H1 (cell line): ENCODE measurements around the gene PLD2. TPM values are rescaled to one million over a fixed set of nuclear protein-coding genes. Genes with fewer than 3 reads are reported as not detected.
A peak's percentile ranks its signal among the peaks of the same experiment; 100 is the strongest.

ENCODE experiments used
- CTCF ChIA-PET: fragments of 300-600 bp; sonication (Branson Sonifier 250); formaldehyde crosslinking; loops from one replicate; lab custom pipeline; 2021; ENCODE audit not compliant: partially characterized antibody; lab: Charles Lee
- POLR2A ChIA-PET: fragments of 300-600 bp; sonication (Branson Sonifier 250); formaldehyde crosslinking; loops from one replicate; lab custom pipeline; 2021; ENCODE audit warnings: inconsistent platforms; ENCODE audit not compliant: partially characterized antibody; lab: Charles Lee
- DNase-seq, 2 experiments: peaks; one replicate each; pipeline versions ENCODE4 v3.0.0 to v3.0.0-alpha.2; 2010 to 2022; ENCODE audit warnings: low spot score in 2 of 2, low read depth in 1 of 2, mixed read lengths in 1 of 2
- FAIRE-seq: peaks from 2 replicates; lab custom pipeline; 2011; peaks lifted over from hg19 to GRCh38; lab: Jason Lieb, UNC
- H2AFZ ChIP-seq: 2 replicates; pipeline ENCODE4 v1.8.1; 2012; ENCODE audit warnings: low read length, inconsistent platforms
- H2AK5ac ChIP-seq: 2 replicates; pipeline ENCODE4 v1.6.1; 2013; ENCODE audit warnings: low read depth, low read length
- H2BK120ac ChIP-seq: replicated peaks from 2 replicates; pipeline ENCODE3; 2013; ENCODE audit warnings: low read depth, low read length, inconsistent platforms
- H2BK12ac ChIP-seq: 2 replicates; pipeline ENCODE4 v1.6.1; 2013; ENCODE audit warnings: low read depth, low read length
- H2BK15ac ChIP-seq: 2 replicates; pipeline ENCODE4 v1.6.1; 2013; ENCODE audit warnings: low read length
- H2BK20ac ChIP-seq: 2 replicates; pipeline ENCODE4 v1.6.1; 2013; ENCODE audit warnings: low read length
- H2BK5ac ChIP-seq: 2 replicates; pipeline ENCODE4 v1.6.1; 2013; ENCODE audit warnings: low read depth, low read length
- H3K14ac ChIP-seq: 2 replicates; pipeline ENCODE4 v1.6.1; 2013; ENCODE audit warnings: inconsistent platforms; ENCODE audit not compliant: insufficient read length
- H3K18ac ChIP-seq: 2 replicates; pipeline ENCODE4 v1.6.1; 2013; ENCODE audit warnings: low read length; ENCODE audit errors: extremely low read depth
- H3K23ac ChIP-seq: 2 replicates; pipeline ENCODE4 v1.6.1; 2013; ENCODE audit warnings: inconsistent platforms; ENCODE audit not compliant: insufficient read length
- H3K23me2 ChIP-seq: 2 replicates; pipeline ENCODE4 v1.6.1; 2013; ENCODE audit warnings: low read depth, low read length
- H3K27ac ChIP-seq: 2 replicates; pipeline ENCODE4 v1.6.1; 2011; ENCODE audit warnings: low read depth, low read length, inconsistent platforms
- H3K27me3 ChIP-seq, 4 experiments: replicated peaks in 1 of 4; 1 replicate in 1 of 4; 2 replicates in 3 of 4; pipeline versions ENCODE4 v1.6.1 to v1.8.1; 2011 to 2013; ENCODE audit warnings: low read length in 3 of 4, mild to moderate bottlenecking in 3 of 4, inconsistent platforms in 2 of 4, mixed read lengths in 2 of 4, moderate library complexity in 1 of 4; ENCODE audit not compliant: control insufficient read depth in 3 of 4, insufficient read depth in 3 of 4; ENCODE audit errors: extremely low read depth in 1 of 4
- H3K36me3 ChIP-seq, 4 experiments: 2 replicates each; pipeline versions ENCODE4 v1.6.1 to v1.8.1; 2011 to 2013; ENCODE audit warnings: mild to moderate bottlenecking in 4 of 4, low read length in 3 of 4, moderate library complexity in 2 of 4, control low read depth in 1 of 4, inconsistent platforms in 1 of 4; ENCODE audit not compliant: insufficient read depth in 4 of 4, control insufficient read depth in 2 of 4
- H3K4ac ChIP-seq: replicated peaks from 2 replicates; pipeline ENCODE3; 2013; ENCODE audit warnings: low read length, low read depth, mixed read lengths, inconsistent platforms; ENCODE audit not compliant: insufficient read length
- H3K4me1 ChIP-seq, 4 experiments: replicated peaks in 1 of 4; 1 replicate in 1 of 4; 2 replicates in 3 of 4; pipeline versions ENCODE4 v1.6.1 to v1.8.1; 2011 to 2013; ENCODE audit warnings: low read length in 3 of 4, inconsistent platforms in 2 of 4, mixed read lengths in 1 of 4; ENCODE audit not compliant: insufficient read depth in 4 of 4, control insufficient read depth in 3 of 4
- H3K4me2 ChIP-seq, 2 experiments: 2 replicates each; pipeline versions ENCODE4 v1.6.1 to v1.8.1; 2011 to 2013; ENCODE audit warnings: low read depth in 2 of 2, low read length in 2 of 2, control low read depth in 1 of 2, inconsistent platforms in 1 of 2, mild to moderate bottlenecking in 1 of 2; ENCODE audit not compliant: insufficient read depth in 1 of 2
- H3K4me3 ChIP-seq, 4 experiments: fragments of 200-600, 300-600 bp in 1 of 4; sonication (generic), shearing (Covaris generic), sonication (Bioruptor Twin) in 1 of 4; 2 replicates each; pipeline versions ENCODE4 v1.5.1 to v1.8.1; 2011 to 2016; ENCODE audit warnings: low read length in 4 of 4, low read depth in 3 of 4, control low read depth in 2 of 4, inconsistent platforms in 2 of 4, mild to moderate bottlenecking in 2 of 4, mixed read lengths in 1 of 4, moderate library complexity in 1 of 4; ENCODE audit not compliant: insufficient read depth in 2 of 4; ENCODE audit errors: extremely low read depth in 1 of 4
- H3K56ac ChIP-seq: replicated peaks from 2 replicates; pipeline ENCODE3; 2013; ENCODE audit warnings: low read depth, mild to moderate bottlenecking, mixed read lengths, low read length, inconsistent platforms; ENCODE audit not compliant: insufficient read length
- H3K79me1 ChIP-seq: 2 replicates; pipeline ENCODE4 v1.6.1; 2013; ENCODE audit warnings: low read depth, low read length, control low read depth
- H3K79me2 ChIP-seq, 2 experiments: 2 replicates each; pipeline versions ENCODE4 v1.6.1 to v1.8.1; 2012 to 2013; ENCODE audit warnings: low read length in 2 of 2, mild to moderate bottlenecking in 2 of 2, inconsistent platforms in 1 of 2; ENCODE audit not compliant: insufficient read depth in 2 of 2, control insufficient read depth in 1 of 2
- H3K9ac ChIP-seq, 4 experiments: replicated peaks in 1 of 4; 1 replicate in 1 of 4; 2 replicates in 3 of 4; pipeline versions ENCODE4 v1.6.1 to v1.8.1; 2011 to 2013; ENCODE audit warnings: low read depth in 3 of 4, low read length in 3 of 4, control low read depth in 2 of 4, mild to moderate bottlenecking in 2 of 4, moderate library complexity in 2 of 4, inconsistent platforms in 1 of 4; ENCODE audit errors: extremely low read depth in 1 of 4
- H3K9me3 ChIP-seq, 2 experiments: 2 replicates each; pipeline versions ENCODE4 v1.6.1 to v1.8.1; 2012 to 2013; ENCODE audit warnings: mild to moderate bottlenecking in 2 of 2, moderate library complexity in 2 of 2, control low read depth in 1 of 2, inconsistent platforms in 1 of 2, low read depth in 1 of 2, low read length in 1 of 2, mixed read lengths in 1 of 2; ENCODE audit not compliant: insufficient read depth in 2 of 2
- H4K20me1 ChIP-seq, 2 experiments: replicated peaks in 1 of 2; 2 replicates each; pipeline versions ENCODE3 to v1.8.1; 2011 to 2013; ENCODE audit warnings: inconsistent platforms in 2 of 2, low read length in 2 of 2, mild to moderate bottlenecking in 1 of 2; ENCODE audit not compliant: insufficient read depth in 2 of 2, control insufficient read depth in 1 of 2
- H4K5ac ChIP-seq: 2 replicates; pipeline ENCODE4 v1.6.1; 2013; ENCODE audit warnings: low read length, low read depth, mixed read lengths, inconsistent platforms; ENCODE audit not compliant: insufficient read length
- H4K8ac ChIP-seq: 2 replicates; pipeline ENCODE4 v1.8.0; 2013; ENCODE audit warnings: mild to moderate bottlenecking, moderate library complexity, low read length, inconsistent platforms; ENCODE audit not compliant: insufficient read depth; ENCODE audit errors: extremely low read depth
- H4K91ac ChIP-seq: replicated peaks from 2 replicates; pipeline ENCODE3; 2013; ENCODE audit warnings: low read length, mixed read lengths, inconsistent platforms; ENCODE audit not compliant: insufficient read length
- EZH2 ChIP-seq: fragments of 200-600 bp; sonication (generic); IDR thresholded peaks from 2 replicates; pipeline ENCODE4 v1.7.1; 2012; ENCODE audit warnings: low read depth, mild to moderate bottlenecking, moderate library complexity, low read length, inconsistent platforms; ENCODE audit not compliant: severe bottlenecking
- SRF ChIP-seq: IDR thresholded peaks from 2 replicates; pipeline ENCODE4 v1.6.1; 2011; ENCODE audit warnings: mild to moderate bottlenecking, low read depth, low read length, moderate library complexity
- WGBS, 2 experiments: shearing (Covaris generic) in 1 of 2; methylation state at CpG; one replicate each; pipeline versions ENCODE4 v1.1.6 to v1.1.7; 2013 to 2015; ENCODE audit warnings: low lambda C conversion rate in 2 of 2, mixed read lengths in 2 of 2, inconsistent platforms in 1 of 2, low coverage in 1 of 2, missing lambda C conversion rate in 1 of 2; ENCODE audit not compliant: insufficient replicate concordance in 2 of 2, insufficient coverage in 1 of 2, insufficient read length in 1 of 2; ENCODE audit errors: extremely low coverage in 1 of 2, missing lambda C conversion rate in 1 of 2; 5-methylcytosine and 5-hydroxymethylcytosine counted together
- polyA plus RNA-seq, 7 experiments: library from polyadenylated mRNA; depleted of rRNA in 3 of 7; stranded (reverse) in 5 of 7; unstranded in 2 of 7; fragments of >200 nt in 5 of 7; fragments of 200-250 nt in 2 of 7; gene quantifications; 1 replicate in 5 of 7; 2 replicates in 1 of 7; 4 replicates in 1 of 7; pipeline versions ENCODE4 v1.2.1 to v1.2.3, GENCODE V29; 2011 to 2013; ENCODE audit warnings: missing spikeins in 2 of 7, mixed read lengths in 2 of 7
- total RNA-seq: library from RNA; stranded (reverse); fragmentation: NEBNext Ultra II Directional; extraction: Animal tissue kit (Norgen Biotek cat#: 25700); gene quantifications from 2 replicates; pipeline ENCODE4 v1.2.1, GENCODE V29; 2021

The PLD2 gene
- total and polyA plus RNA-seq, 2 of the 8 experiments (the other 6 are each of a cell fraction or from before 2014, with no cell fraction given), result 44.3 to 48.4 TPM

- H3K27me3 ChIP-seq, result no peaks in the 10 kb centered on the region
Observed at GRCh38 chr17:4842376-4842775, 35.4 kb downstream of the PLD2 start.

More at GRCh38 chr17:4842376-4842775, 35.4 kb downstream of the PLD2 start:
- Histone ChIP-seq H3K4me1 (peaks cover 0 to 4% (median 2%) of the 10 kb centered on the region in 4 experiments; a peak in 2 of 7 replicates), H3K56ac (no peak overlapping the region), H3K4me3 (no peak overlapping the region), H3K9me3 (no peaks in the 10 kb centered on the region), H2BK20ac (no peak overlapping the region), H4K20me1 (peaks cover 0 to 4% of the 10 kb centered on the region in 2 experiments), H3K79me2 (peaks cover 4 to 74% of the 10 kb centered on the region in 2 experiments; a peak in 3 of 4 replicates), H3K18ac (no peak overlapping the region), H4K5ac (no peak overlapping the region), H2BK15ac (no peak overlapping the region), H4K91ac (no peak overlapping the region), H3K14ac (no peak overlapping the region), H3K4me2 (no peak overlapping the region), H3K9ac (no peak overlapping the region), H3K36me3 (peaks cover 0 to 7% (median under 1%) of the 10 kb centered on the region in 4 experiments; a peak in 2 of 8 replicates), H2BK5ac (no peak overlapping the region), H2BK120ac (no peak overlapping the region), H2AK5ac (no peak overlapping the region), H3K27ac (0 out of 2 replicates have a peak overlapping the region, but pooled peaks have one; percentile 19), H2BK12ac (no peak overlapping the region), H3K79me1 (peaks cover 14% of the 10 kb centered on the region), H4K8ac (no peak overlapping the region), H2AFZ (no peak overlapping the region), H3K23ac (no peak overlapping the region), H3K4ac (no peak overlapping the region), H3K23me2 (no peaks in the 10 kb centered on the region)
- no peak for DNase-seq
- CTCF ChIA-PET, result interaction anchor here (1.2 kb wide), 1 partner anchor 8 kb away, joined by 3 read pairs; no protein-coding TSS in a partner anchor
- 91% methylated on average over 3 of the region's 3 CpGs; no CpG with 5 or more reads in 1 of the 2 experiments for WGBS, 2 experiments
- no peak for TF ChIP-seq EZH2
- TF ChIP-seq SRF, result no peak
- no peak for FAIRE-seq
- POLR2A ChIA-PET, result interaction anchor here (0.6 to 1.5 kb wide), 3 partner anchors 16 to 33 kb away, joined by 3 to 6 read pairs (median 4); no protein-coding TSS in a partner anchor
